HL-60 (cell line): ENCODE results near the gene FCRL3.
"Not testable (repeated sequence)": the region's sequence is repeated elsewhere in the genome, so short reads cannot be mapped to it uniquely, and the experiment has no call there.

Source experiments
- DNase-seq, 2 experiments: peaks; one replicate each; pipeline ENCODE4 v3.0.0-alpha.2; 2010 to 2020; ENCODE audit warnings: low read depth in 1 of 2, low spot score in 1 of 2
- H3K27ac ChIP-seq: fragments of 250-450 bp; sonication (Bioruptor Pico); replicated peaks from 2 replicates; pipeline ENCODE4 v1.5.1; 2020; ENCODE audit warnings: mild to moderate bottlenecking, moderate library complexity
- H3K27me3 ChIP-seq: fragments of 250-450 bp; sonication (Bioruptor Pico); 2 replicates; pipeline ENCODE4 v1.5.1; 2021; ENCODE audit warnings: mild to moderate bottlenecking, moderate library complexity; ENCODE audit not compliant: insufficient read depth, poor library complexity, severe bottlenecking
- H3K4me3 ChIP-seq: replicated peaks from 2 replicates; pipeline ENCODE4 v1.5.1; 2011; ENCODE audit warnings: mild to moderate bottlenecking, control low read depth, low read length; ENCODE audit not compliant: insufficient read depth
- GABPA ChIP-seq: IDR thresholded peaks from 2 replicates; pipeline ENCODE4 v1.6.1; 2012; ENCODE audit warnings: low read depth
- POLR2AphosphoS5 ChIP-seq: IDR thresholded peaks from 2 replicates; pipeline ENCODE4 v1.6.1; 2012; ENCODE audit warnings: low read depth
- REST ChIP-seq: IDR thresholded peaks from 2 replicates; pipeline ENCODE4 v1.6.1; 2012; ENCODE audit warnings: low read depth; ENCODE audit not compliant: insufficient replicate concordance
- SPI1 ChIP-seq: IDR thresholded peaks from 2 replicates; pipeline ENCODE4 v1.6.1; 2012; ENCODE audit warnings: low read depth, mild to moderate bottlenecking, borderline replicate concordance
- long read RNA-seq: library from polyadenylated mRNA; unstranded; transcript quantifications from one replicate; pipeline ENCODE4 v2.0.0, GENCODE V29; 2020
- TF ChIP-seq, protein P1 (sequence below): IDR thresholded peaks from one replicate; pipeline ENCODE4 v1.5.1; 2011; ENCODE audit warnings: low read length, control low read depth, inconsistent platforms; ENCODE audit not compliant: insufficient read depth

Gene FCRL3
- long read RNA-seq = 0 reads

DNA sequence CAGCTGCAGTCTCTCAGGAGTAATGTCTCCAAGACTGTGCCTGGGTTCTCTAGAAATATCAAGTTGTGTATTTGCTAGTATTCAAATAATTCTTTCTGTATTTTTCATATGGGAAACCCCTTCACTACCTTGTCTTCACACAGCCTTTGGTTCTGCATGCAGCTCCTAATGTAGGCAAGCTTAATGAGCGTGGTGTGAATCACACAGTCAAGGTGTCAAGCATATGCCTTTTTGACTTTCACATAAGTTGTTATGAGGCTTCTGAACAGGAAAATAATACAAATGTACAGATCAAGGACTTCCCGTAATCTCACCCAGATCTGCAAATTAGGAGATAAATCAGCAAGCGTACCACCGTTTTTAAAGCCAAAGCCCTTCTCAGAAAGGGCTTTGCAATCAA lies at the start of gene FCRL3:
Gene FCRL3, minus strand, starts transcription at position 38 of the 400 bp plus-strand sequence. CDS start 280 bp downstream, outside the sequence.
- Histone ChIP-seq H3K4me3 (no peak within 1 kb of the TSS), H3K27me3 (no peaks in the 10 kb centered on the region), H3K27ac (no peak within 1 kb of the TSS)
- no peak for DNase-seq
- no peak for TF ChIP-seq REST

DNA sequence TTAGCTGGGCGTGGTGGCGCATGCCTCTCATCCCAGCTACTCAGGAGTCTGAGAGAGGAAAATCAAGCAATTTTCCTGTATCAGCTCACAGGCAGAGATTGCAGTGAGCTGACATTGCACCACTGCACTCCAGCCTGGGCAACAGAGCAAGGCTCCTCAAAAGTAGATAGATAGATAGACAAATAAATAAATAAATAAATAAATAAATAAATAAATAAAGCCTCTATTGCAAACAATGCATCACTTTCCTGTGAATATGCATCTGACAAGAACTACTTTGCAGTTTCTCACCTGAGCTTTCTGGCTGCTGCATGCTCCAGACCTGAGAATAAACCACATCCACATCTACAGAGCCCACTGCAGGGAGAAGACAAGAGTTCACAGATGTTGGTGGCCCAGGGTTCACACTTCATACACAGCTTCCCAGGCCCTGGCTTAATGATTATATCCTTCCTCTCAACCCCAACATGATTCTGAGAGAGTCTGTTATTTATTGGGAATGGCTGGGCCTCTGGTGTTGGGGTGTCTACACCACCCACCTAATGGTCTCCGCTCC lies 47.8 kb upstream of the FCRL3 start:
- Histone ChIP-seq H3K27ac (no peak overlapping the region), H3K27me3 (no peaks in the 10 kb centered on the region), H3K4me3 (no peak overlapping the region)
- TF ChIP-seq SPI1 (no peak), REST (no peak), GABPA (no peak), POLR2AphosphoS5 (no peak)
- TF ChIP-seq, protein P1, sequence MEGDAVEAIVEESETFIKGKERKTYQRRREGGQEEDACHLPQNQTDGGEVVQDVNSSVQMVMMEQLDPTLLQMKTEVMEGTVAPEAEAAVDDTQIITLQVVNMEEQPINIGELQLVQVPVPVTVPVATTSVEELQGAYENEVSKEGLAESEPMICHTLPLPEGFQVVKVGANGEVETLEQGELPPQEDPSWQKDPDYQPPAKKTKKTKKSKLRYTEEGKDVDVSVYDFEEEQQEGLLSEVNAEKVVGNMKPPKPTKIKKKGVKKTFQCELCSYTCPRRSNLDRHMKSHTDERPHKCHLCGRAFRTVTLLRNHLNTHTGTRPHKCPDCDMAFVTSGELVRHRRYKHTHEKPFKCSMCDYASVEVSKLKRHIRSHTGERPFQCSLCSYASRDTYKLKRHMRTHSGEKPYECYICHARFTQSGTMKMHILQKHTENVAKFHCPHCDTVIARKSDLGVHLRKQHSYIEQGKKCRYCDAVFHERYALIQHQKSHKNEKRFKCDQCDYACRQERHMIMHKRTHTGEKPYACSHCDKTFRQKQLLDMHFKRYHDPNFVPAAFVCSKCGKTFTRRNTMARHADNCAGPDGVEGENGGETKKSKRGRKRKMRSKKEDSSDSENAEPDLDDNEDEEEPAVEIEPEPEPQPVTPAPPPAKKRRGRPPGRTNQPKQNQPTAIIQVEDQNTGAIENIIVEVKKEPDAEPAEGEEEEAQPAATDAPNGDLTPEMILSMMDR = no peak
- DNase-seq = no peak

DNA sequence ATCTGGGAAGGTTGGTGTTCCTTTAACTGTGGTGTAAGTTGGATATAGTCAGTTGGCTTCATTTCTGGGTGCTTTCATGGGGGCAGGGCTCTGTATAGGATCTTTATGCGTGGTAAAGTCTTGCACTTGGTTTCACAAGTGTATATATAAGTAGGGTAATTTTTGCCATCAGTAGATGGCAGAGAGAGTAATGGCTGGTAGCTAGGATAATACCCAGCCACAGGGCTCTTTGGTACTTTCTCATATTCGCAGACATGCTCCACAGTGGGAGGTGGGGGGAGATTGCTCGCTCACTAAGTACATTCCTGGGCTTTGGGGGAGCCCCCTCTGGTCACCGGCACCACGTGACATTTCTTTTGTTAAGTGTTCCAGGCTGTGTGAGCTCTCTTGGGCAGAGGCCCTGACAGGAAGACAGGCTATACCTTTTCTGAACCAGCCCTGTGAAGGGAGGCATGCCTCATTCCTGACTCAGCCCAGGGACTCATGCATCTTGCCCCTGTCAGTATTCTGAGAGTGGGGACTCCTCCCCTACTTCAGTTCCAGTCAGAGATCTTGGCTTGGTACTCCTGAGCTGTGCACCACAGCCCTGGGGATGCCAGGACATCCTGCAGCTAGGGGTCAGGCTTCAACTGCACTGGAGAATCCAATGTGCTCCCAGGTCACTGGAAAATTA lies 38.8 kb upstream of the FCRL3 start:
- no peak for TF ChIP-seq SPI1
- TF ChIP-seq GABPA = no peak
- no peak for TF ChIP-seq REST
- TF ChIP-seq, protein P1 = no peak
- TF ChIP-seq POLR2AphosphoS5 = no peak
- no peak overlapping the region for H3K27ac ChIP-seq
- H3K4me3 ChIP-seq = no peak overlapping the region
- DNase-seq = no peak
- no peaks in the 10 kb centered on the region for H3K27me3 ChIP-seq

DNA sequence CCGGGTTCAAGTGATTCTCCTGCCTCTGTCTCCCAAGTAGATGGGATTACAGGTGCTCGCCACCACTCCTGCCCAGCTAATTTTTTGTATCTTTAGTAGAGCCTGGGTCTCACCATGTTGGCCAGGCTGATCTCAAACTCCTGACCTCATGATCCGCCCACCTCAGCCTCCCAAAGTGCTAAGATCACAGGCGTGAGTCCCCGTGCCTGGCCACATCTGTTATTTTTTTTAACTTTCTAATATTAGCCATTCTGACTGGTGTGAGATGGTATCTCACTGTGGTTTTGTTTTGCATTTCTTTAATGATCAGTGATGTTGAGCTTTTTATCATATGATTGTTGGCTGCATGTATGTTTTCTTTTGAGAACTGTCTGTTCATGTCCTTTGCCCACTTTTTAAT lies 35.4 kb upstream of the FCRL3 start:
- DNase-seq, H3K4me3 ChIP-seq, H3K27ac ChIP-seq, H3K27me3 ChIP-seq: not testable (repeated sequence)
